HG03095 (cell line): Measurements from ENCODE around the gene CWC15.
"Not testable (repeated sequence)": the region's sequence is repeated elsewhere in the genome, so short reads cannot be mapped to it uniquely, and the experiment has no call there.

Source experiments
- ATAC-seq: cut with Tn5 transposase; IDR thresholded peaks from one replicate; pipeline ENCODE4 v1.9.1; 2021; ENCODE audit warnings: moderate library complexity; ENCODE audit not compliant: unreplicated experiment

The CWC15 gene

GRCh38 chr11:94922321-94923003, 50.9 kb downstream of the CWC15 start:
- ATAC-seq: no peak

- ATAC-seq: no peak
These were observed 53.0 kb downstream of the CWC15 start for GRCh38 chr11:94920311-94920710.

- not testable (repeated sequence) for ATAC-seq
These were observed 59.5 kb downstream of the CWC15 start for GRCh38 chr11:94913718-94914394.

- ATAC-seq: no peak
These were observed 60.5 kb downstream of the CWC15 start for GRCh38 chr11:94912806-94913205.
